ENCODE data around the gene LAMB2. TPM values are rescaled to one million over a fixed set of nuclear protein-coding genes. Genes with fewer than 3 reads are reported as not detected.

The LAMB2 gene
- total RNA-seq, 1 donor from 2014 or later = not detected

DNA sequence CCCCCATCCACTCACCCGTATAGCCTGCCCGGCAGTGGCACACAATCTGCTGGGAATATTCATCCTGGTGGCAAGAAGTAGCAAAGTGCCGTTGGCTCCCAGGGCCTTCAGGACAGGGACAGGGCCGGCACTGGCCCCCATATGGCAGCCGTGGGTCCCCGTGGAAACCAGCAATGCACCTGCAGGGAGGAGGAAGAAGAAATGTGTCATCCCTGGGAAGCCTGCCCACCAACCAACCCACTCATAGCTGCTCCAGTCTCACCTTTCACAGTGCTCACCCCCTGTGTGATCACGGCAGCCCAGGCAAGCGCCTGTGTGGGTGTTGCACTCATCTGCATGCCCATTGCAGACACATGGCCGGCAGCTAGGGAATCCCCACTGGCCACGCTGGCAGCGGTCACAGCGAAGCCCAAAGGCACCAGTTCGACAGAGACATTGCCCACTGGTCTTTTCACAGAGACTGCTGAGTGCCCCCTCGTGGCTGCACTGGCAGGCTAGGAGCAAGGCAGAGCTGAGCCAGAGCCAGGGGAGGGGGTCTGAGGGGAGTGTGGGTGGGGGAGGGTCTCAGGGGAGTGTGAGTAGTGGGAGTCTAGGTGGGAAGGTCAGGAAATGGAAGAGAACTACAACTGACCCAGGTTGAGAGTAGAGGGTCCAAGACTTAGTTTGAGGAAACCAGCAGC, 7.7 kb downstream of the LAMB2 start:
- DNase-seq (no peak), ATAC-seq (ENCODE audit: low read depth) (no peak)
- Mint-ChIP-seq H3K4me3 (no peak overlapping the region), H3K27ac (no peak overlapping the region), H3K36me3 (ENCODE audit: low read depth) (no peaks in the 10 kb centered on the region), H3K4me1 (peaks cover 3% of the 10 kb centered on the region), H3K9me3 (no peaks in the 10 kb centered on the region), H3K27me3 (peaks cover 2% of the 10 kb centered on the region)
- intact Hi-C loops (cut with micrococcal nuclease) = no loop called here
- CTCF ChIA-PET = no interaction called here
- POLR2A ChIA-PET = interaction anchor here (0.6 kb wide), 1 partner anchor 170 kb away, joined by 4 read pairs; no protein-coding TSS in a partner anchor
- TF ChIP-seq, protein P1, sequence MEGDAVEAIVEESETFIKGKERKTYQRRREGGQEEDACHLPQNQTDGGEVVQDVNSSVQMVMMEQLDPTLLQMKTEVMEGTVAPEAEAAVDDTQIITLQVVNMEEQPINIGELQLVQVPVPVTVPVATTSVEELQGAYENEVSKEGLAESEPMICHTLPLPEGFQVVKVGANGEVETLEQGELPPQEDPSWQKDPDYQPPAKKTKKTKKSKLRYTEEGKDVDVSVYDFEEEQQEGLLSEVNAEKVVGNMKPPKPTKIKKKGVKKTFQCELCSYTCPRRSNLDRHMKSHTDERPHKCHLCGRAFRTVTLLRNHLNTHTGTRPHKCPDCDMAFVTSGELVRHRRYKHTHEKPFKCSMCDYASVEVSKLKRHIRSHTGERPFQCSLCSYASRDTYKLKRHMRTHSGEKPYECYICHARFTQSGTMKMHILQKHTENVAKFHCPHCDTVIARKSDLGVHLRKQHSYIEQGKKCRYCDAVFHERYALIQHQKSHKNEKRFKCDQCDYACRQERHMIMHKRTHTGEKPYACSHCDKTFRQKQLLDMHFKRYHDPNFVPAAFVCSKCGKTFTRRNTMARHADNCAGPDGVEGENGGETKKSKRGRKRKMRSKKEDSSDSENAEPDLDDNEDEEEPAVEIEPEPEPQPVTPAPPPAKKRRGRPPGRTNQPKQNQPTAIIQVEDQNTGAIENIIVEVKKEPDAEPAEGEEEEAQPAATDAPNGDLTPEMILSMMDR (IDR thresholded peaks at IDR 0.05) = no peak

DNA sequence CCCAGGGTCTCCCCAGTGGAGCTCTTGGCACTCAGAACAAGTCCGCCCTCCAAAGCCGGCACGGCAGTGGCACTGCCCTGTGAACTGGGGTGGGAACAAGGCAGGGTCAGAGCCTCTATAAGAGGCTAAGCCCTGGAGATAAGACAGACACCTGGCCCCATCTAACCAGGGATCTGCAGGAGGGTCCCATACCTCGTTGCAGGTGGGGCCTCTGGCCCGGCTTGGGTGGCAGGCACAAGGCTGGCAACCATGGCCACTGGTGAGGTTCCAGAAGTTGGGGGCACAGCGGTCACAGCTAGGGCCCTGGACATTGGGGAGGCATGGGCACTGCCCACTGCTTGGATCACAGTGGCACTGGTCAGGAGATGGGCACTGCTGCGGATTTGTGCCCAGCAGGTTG, 8.6 kb downstream of the LAMB2 start:
- H3K27ac Mint-ChIP-seq = no peak overlapping the region
- H3K27me3 Mint-ChIP-seq = peaks cover 2% of the 10 kb centered on the region
- ATAC-seq (ENCODE audit: low read depth) = no peak
- H3K36me3 Mint-ChIP-seq (ENCODE audit: low read depth) = peaks cover 1% of the 10 kb centered on the region
- DNase-seq = no peak
- no peaks in the 10 kb centered on the region for H3K9me3 Mint-ChIP-seq
- no peak overlapping the region for H3K4me3 Mint-ChIP-seq
- H3K4me1 Mint-ChIP-seq = peaks cover 12% of the 10 kb centered on the region
- TF ChIP-seq, protein P1 (IDR thresholded peaks at IDR 0.05) = no peak
- ChIA-PET POLR2A (interaction anchor here (2.1 kb wide), 1 partner anchor 31 kb away, joined by 5 read pairs; the partner anchor contains the start of gene QRICH1), CTCF (interaction anchor here (0.5 kb wide), 1 partner anchor 213 kb away, joined by 4 read pairs; no protein-coding TSS in a partner anchor)
- intact Hi-C loops (cut with micrococcal nuclease) = no loop called here

DNA sequence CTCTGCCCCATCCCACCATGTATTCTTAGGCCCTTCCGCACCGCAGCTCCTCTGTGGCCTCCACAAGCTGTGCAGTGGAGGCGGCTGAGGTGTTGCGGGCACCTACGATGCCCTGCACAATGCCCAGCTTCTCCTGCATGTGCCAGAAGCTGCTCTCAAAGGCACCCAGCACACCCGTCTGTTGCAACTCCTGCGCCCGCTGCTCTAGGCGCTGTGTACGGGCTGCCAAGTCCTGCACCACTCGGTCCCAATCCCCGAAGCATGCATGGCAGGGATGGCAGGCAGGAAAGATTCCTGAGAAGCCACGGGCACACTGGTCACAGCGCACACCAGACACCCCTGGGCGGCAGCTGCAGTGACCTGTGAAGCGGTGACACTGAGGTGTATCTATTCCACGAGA, 9.2 kb downstream of the LAMB2 start:
- no peak overlapping the region for H3K4me3 Mint-ChIP-seq
- intact Hi-C loops (cut with micrococcal nuclease) = no loop called here
- POLR2A ChIA-PET = interaction anchor here (2.1 kb wide), 1 partner anchor 30 kb away, joined by 5 read pairs; the partner anchor contains the start of gene QRICH1

DNA sequence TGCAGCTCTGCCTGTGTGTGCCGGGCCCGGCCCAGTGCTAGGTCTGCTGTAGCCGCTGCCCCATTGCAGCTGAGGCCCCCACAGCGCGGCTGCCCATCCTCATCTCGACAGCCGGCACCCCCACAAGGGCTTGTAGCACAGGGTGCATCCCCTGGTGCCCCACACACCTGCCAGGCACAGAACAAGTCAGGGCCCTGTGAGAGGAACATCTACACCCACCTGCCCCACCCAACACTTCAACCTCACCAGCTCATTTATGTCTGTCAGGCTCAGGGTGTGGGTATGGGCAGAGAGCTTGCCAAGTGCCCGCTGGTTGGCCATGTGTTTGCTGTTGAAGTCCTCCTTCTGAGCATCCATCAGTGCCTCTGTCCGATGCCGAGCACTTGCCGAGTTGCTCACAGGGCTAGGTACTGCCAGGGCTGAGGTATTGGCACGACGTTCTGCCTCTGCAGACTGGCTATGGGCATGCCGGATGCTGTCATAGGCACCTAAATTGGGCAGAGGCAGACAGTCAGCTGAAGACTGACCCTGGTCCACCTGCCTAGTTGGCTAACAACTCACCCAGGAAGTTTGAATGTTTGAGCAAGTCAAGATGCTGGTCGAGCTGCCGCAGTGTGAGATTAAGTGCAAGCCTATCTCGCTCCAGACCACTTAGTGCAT, 9.8 kb downstream of the LAMB2 start:
- H3K36me3 Mint-ChIP-seq (ENCODE audit: low read depth) = peaks cover 10% of the 10 kb centered on the region
- H3K27ac Mint-ChIP-seq = no peak overlapping the region
- POLR2A ChIA-PET = interaction anchor here (2.1 kb wide), 1 partner anchor 30 kb away, joined by 5 read pairs; the partner anchor contains the start of gene QRICH1
- no peaks in the 10 kb centered on the region for H3K27me3 Mint-ChIP-seq
- H3K4me3 Mint-ChIP-seq = no peak overlapping the region
- TF ChIP-seq, protein P1 (IDR thresholded peaks at IDR 0.05) = no peak
- no peak for ATAC-seq (ENCODE audit: low read depth)
- H3K4me1 Mint-ChIP-seq = peaks cover 17% of the 10 kb centered on the region
- DNase-seq = no peak
- CTCF ChIA-PET = no interaction called here
- H3K9me3 Mint-ChIP-seq = no peaks in the 10 kb centered on the region
- intact Hi-C loops (cut with micrococcal nuclease) = no loop called here

More for the DNA sequence above, 9.2 kb downstream of the LAMB2 start:
- H3K4me1 Mint-ChIP-seq = peaks cover 17% of the 10 kb centered on the region
- H3K27ac Mint-ChIP-seq = no peak overlapping the region
- no peak for DNase-seq
- ATAC-seq (ENCODE audit: low read depth) = no peak
- peaks cover 6% of the 10 kb centered on the region for H3K36me3 Mint-ChIP-seq (ENCODE audit: low read depth)
- peaks cover under 1% of the 10 kb centered on the region for H3K27me3 Mint-ChIP-seq
- H3K9me3 Mint-ChIP-seq = no peaks in the 10 kb centered on the region
- TF ChIP-seq, protein P1 (IDR thresholded peaks at IDR 0.05) = no peak
- CTCF ChIA-PET = interaction anchor here (0.5 kb wide), 1 partner anchor 214 kb away, joined by 4 read pairs; no protein-coding TSS in a partner anchor

DNA sequence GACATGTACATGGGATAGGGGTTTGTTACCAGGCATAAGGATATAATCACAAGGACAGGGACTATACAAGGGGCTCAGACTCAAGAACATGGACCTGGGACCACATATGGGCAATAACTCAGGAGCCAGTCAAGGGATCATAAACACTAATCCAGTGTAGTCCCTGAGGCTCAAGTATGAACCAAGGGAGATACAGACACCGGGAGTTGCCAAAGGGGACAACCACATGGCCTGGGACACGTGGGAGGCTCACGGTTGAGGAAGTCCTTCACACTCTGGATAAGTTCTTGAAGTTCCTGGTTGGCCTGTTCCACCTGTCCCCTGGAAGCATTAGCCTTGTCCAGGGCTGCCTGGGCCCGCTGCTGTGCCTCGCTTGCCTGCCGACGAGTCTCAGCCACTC, 10.4 kb downstream of the LAMB2 start:
- H3K36me3 Mint-ChIP-seq (ENCODE audit: low read depth) = peaks cover 15% of the 10 kb centered on the region
- ATAC-seq (ENCODE audit: low read depth) = no peak
- ChIA-PET CTCF (no interaction called here), POLR2A (interaction anchor here (2.1 kb wide), 1 partner anchor 29 kb away, joined by 5 read pairs; the partner anchor contains the start of gene QRICH1)
- peaks cover 17% of the 10 kb centered on the region for H3K4me1 Mint-ChIP-seq
- H3K9me3 Mint-ChIP-seq = no peaks in the 10 kb centered on the region
- peak overlapping the region; percentile 41 for H3K27ac Mint-ChIP-seq
- intact Hi-C loops (cut with micrococcal nuclease) = no loop called here
- TF ChIP-seq, protein P1 (IDR thresholded peaks at IDR 0.05) = no peak
- peak overlapping the region; percentile 84 for H3K4me3 Mint-ChIP-seq
- no peaks in the 10 kb centered on the region for H3K27me3 Mint-ChIP-seq
- DNase-seq = no peak

Data from activated B cell treated with CpG ODN at 0.5 μM for 24 hours (primary cell).